GM18907 (cell line): ENCODE data around the gene RPL12.
"Not testable (repeated sequence)": the region's sequence is repeated elsewhere in the genome, so short reads cannot be mapped to it uniquely, and the experiment has no call there.

Experiments
- ATAC-seq: cut with Tn5 transposase; IDR thresholded peaks from one replicate; pipeline ENCODE4 v1.9.1; 2021; ENCODE audit warnings: mild to moderate bottlenecking, moderate library complexity; ENCODE audit not compliant: unreplicated experiment

The RPL12 gene

DNA sequence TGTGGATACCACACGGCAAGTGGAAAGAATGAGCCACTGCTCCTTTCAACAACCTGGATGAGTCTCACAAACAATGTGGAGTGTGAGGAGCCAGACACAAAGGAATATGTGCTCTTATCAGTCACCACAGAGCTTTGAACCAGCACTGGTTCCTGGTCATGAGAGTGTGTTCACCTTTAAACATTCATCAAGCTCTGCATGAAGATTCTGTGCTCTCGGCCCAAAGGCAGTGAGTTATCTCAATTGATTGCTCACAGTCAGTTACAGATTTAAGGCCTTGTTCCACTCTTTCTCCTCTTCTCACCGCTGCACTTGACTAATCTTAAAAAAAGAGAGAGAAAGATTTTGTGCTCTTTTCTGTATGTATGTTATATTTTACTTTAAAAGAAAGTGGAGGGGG lies 19.5 kb upstream of the RPL12 start:
- no peak for ATAC-seq

GRCh38 chr9:127467621-127468020 lies 16.4 kb upstream of the RPL12 start:
- no peak for ATAC-seq

GRCh38 chr9:127466407-127466917 lies 15.3 kb upstream of the RPL12 start:
- ATAC-seq = not testable (repeated sequence)

DNA sequence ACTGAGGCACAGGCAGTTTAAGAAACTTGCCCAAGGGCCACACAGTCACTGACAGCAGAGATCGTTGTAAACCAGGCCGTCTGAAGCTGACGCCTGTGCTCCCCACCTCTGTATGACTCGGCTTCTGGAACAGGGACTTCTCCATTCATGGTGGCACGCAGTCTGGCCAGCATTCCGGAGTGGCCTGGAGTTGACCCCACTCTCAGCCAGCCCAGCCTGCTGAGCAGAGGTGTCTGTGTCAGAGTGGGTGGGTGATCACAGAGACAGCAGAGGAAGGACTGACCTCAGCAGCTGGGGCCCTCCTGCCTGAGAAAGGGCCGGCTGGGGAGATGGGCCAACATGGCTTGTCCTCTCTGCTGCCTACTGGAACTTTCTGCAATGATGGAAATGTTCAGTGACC lies 12.7 kb upstream of the RPL12 start:
- no peak for ATAC-seq

GRCh38 chr9:127463382-127463781 lies 12.2 kb upstream of the RPL12 start:
- ATAC-seq = no peak

DNA sequence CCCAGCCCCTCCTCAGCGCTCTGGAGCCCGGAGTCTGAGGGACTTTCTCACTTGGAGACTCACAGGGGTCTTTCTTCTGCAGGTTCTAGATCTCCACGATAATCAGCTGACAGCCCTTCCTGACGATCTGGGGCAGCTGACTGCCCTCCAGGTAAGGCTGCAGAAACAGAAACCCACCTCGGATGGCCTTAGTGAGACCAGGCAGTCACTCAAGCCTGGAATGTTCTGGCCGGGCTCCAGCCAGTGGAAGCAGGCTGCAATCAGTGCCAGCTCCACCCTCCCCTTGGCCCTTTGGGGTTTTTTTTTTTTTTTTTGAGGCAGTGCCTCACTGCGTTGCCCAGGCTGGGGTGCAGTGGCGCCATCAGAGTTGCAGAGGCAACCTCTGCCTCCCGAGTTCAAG lies 7.7 kb upstream of the RPL12 start:
- ATAC-seq = no peak

DNA sequence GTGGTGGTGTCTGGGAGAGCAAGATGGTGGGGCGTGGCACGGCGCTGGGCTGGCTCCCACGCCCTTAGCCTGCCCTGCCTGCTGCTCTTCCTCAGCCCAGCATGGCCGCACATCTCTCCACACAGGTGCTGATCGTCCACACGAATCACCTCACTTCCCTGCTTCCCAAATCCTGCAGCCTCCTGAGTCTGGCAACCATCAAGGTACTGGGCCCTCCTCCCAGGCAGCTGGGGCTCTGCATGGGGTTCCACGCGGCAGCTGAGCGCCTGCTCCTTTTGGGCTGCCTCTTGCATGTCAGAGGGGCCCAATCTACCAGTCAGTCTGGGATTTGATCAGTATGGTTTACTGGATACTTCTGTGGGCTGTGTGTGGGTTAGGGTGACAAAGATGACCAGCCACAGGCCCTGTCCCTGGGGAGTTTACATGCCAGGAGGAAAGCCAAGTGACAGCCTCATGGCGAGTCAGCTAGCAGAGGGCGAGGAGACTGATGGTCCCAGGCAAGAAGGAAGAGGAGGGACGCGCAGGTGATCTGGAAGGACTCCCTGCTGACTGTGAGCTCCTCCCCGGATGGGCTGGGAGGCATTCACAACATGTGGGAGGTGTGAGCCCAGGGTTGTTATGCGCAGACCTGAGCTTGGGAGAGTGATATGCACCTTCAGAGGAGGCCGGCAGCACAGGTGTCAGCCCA lies 6.1 kb upstream of the RPL12 start:
- ATAC-seq = no peak

DNA sequence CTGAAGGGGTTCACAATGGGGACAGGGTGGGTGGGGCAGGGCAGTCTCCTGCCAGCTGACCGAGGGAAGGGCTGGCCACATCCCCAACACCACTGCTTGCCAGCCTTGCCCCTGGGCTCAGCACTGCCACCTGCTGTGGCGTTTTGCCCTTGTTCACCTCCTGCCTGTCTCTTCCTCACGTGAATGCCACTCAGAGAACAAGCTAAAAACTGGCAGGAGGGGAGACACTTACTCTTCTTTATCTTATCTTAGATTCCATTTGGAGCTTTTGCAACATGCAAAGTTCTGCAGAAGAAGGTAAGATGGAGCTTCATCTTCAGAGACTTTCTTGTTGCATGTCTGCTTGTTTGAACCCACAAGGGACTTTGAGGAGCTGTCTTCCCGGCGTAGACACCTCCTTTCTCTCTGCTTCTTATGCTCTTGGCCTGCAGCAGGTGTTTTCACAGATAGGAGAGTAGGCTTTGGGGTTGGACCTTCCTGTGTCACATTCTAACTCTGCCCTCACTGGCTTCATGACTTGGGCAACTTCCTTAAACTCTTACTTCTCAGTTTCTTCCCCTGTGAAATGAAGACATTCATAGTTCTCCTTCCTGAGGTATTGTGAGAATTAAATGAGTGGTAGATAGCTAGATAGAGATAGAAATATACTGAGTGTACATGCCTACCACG lies 4.3 kb upstream of the RPL12 start:
- no peak for ATAC-seq

DNA sequence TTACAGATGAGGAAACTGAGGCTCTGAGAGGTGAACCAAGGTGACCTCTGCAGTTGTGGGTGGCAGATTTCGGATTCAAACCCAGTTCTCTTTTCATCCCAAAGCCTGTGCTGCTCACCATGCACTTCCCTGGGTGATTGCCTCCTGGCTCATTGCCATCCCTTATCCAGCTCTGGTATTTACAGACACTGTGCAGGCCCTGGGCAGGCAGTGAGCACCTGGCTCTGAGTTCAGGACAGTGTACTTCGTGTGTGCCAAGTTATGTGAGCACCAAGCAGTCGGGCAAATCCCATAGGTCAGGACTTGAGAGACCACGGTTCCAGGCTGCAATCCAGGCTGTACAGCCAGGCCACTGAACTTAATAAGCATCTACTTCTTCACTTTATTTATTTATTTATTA lies 1.5 kb upstream of the RPL12 start:
- ATAC-seq = no peak

DNA sequence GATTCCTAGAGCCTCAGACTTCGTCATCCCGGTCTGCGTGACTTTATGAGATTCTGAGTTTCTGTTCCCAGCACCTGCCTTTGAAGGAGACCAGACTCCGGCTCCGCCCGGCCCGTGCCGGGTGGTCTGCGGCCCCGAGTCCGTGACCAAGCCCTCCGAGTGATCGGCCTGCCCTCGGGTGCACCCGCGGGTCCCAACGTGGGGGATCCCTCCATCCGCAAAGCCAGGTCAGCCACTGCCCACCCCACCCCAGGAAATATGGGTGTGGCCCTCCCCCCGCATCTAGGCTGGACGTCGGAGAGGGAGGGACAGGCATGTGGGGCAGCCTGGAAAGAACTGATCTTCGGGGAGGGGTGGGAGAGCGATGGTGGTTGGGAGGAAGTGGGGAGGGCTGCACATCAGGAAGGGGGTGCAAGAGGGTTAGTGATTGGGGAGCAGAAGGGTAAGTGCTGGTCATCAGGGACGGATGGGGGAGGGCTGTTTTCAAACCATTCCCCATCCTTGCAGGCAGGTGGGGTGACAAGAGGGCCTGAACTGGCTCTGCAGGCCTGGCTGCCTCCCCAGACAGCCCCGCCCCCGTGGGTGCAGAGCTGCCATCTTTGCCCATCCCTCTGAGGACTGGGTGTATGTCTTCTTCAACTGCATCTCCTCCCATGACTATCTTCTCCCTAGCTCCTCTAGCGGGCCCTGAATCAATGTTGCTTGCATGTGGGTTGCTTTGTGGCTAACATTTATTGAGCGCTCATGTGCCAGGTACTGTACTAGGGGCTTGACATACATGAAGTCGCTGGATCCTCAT lies 851 bp upstream of the RPL12 start:
- peak; percentile 3 for ATAC-seq

- no peak for ATAC-seq
Measured at GRCh38 chr9:127451608-127451857, 327 bp upstream of the RPL12 start.

- ATAC-seq = peak; percentile 5
Measured at GRCh38 chr9:127450243-127450760, 904 bp downstream of the RPL12 start.

GRCh38 chr9:127449332-127449966 lies 1.8 kb downstream of the RPL12 start:
- ATAC-seq = no peak

DNA sequence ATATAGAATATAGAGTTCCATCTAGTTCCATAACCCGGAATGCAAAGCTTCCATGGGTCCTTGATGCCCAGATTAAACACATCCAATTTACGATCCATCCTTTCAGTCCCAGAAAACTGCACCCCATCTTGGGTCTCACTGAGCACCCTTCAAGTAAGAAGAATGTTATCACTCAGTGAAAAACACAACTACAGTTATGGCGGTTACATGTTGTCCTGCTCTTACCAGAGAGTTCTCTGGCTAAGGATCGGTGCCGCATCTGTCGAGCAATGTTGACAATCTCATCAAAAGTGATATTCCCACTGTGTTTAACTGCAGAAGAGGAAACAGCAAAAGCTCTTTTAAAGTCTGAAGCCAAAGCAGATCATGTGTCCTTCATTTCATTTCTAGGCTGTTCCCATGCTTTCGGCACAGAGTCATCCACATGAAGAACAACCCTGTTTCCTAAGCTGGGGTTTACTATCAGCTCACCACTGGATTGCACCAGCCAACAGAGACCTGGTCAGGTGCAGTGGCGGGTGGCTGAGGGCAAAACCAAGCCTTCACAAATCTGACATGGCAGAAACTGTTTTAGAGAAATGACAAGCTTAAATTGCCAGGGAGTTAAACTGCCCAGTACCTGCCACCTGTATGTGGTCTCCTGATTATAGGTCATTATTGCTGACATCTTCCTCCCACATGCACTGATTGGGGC lies 2.9 kb downstream of the RPL12 start:
- ATAC-seq = no peak

DNA sequence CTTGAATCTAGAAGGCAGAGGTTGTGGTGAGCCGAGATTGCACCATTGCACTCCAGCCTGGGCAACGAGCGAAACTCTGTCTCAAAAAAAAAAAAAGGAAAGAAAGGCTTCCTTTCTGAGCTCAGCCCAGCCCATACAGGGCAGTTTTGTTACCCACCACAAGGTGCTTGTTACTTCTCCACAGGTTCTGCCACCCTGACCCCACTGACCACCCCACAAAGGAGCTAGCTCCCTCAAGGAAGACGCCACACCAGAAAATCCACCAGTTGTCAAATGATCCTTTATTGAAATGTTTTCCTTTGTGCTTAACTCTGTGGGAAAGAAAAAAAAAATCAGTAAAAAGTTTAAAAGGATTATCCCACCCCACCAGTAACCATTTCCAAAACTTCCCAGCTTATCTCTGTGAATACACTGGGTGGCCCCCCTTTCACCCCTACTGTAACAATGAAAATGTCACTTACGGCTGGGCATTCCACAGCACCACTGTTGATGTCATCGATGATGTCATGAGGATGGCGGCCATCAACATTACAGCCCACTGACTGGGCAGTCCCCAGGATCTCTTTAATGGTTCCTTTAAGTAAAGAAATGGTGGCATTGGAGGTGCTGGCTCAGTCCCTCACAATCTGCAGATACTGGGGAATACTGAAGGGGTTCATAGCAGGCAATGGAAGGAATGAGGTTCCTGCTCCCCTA lies 3.6 kb downstream of the RPL12 start:
- ATAC-seq = no peak

GRCh38 chr9:127446713-127447415 lies 4.3 kb downstream of the RPL12 start:
- no peak for ATAC-seq

DNA sequence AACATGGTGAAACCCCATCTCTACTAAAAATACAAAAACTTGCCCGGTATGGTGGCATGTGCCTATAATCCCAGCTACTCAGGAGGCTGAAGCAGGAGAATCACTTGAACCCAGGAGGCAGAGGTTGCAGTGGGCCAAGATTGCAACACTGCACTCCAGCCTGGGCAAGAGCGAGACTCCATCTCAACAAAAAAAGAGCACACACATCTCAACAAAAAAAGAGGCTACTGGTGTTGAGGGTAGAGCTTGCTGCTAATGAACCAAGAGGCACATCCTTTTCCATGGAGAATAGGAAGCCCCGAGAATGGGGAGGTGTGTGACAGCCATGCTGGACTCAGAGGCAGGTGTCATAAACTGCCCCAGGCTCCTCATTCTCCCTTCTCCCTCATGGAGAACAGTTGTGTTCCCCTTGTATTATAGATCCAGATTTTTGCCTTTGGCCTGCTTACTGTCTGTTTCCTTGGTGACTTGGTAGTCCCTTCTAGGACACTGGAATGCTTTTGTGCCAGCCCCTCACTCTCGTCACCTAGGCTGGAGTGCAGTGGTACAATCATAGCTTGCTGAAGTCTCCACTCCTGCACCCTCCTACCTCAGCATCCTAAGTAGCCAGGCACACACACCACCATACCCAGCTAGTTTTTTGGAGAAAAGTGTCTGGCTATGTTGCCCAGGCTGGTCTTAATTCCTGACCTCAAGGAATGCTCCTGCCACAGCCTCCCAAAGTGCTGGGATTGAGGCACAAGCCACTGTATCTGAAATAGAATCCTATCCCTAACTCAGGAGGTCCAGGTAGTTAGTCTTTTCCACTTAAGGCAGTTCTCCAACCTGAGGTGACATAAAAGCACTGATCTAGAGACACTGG lies 5.1 kb downstream of the RPL12 start:
- ATAC-seq = no peak
